Type B pancreatic cell (in vitro differentiated cells): ENCODE data around the gene LRP6. TPM values are rescaled to one million over a fixed set of nuclear protein-coding genes. Genes with fewer than 3 reads are reported as not detected.
A peak's percentile ranks its signal among the peaks of the same experiment; 100 is the strongest.

Experiments used
- DNase-seq: peaks from one replicate; pipeline ENCODE4 v3.0.0; 2021; ENCODE audit warnings: mixed read lengths; ENCODE audit not compliant: unreplicated experiment; ENCODE audit errors: extremely low spot score
- H3K27ac Mint-ChIP-seq: 2 replicates; pipeline ENCODE4 v1.8.0; 2021; ENCODE audit warnings: mild to moderate bottlenecking, mixed read lengths
- H3K27me3 Mint-ChIP-seq: 2 replicates; pipeline ENCODE4 v1.8.0; 2021; ENCODE audit warnings: mixed read lengths
- H3K36me3 Mint-ChIP-seq: 2 replicates; pipeline ENCODE4 v1.8.0; 2021; ENCODE audit warnings: mixed read lengths
- H3K4me1 Mint-ChIP-seq: one replicate; pipeline ENCODE4 v1.8.0; 2021; ENCODE audit warnings: mixed read lengths; ENCODE audit not compliant: unreplicated experiment
- H3K4me3 Mint-ChIP-seq: 2 replicates; pipeline ENCODE4 v1.8.0; 2021; ENCODE audit warnings: mild to moderate bottlenecking, mixed read lengths
- H3K9me3 Mint-ChIP-seq: 2 replicates; pipeline ENCODE4 v1.8.0; 2021; ENCODE audit warnings: mixed read lengths
- CTCF ChIP-seq: fragments of 200-600 bp; sonication (generic); conservative IDR thresholded peaks from 2 replicates; pipeline ENCODE4 v1.5.0; 2021; ENCODE audit warnings: antibody characterized with exemption, mild to moderate bottlenecking
- total RNA-seq: library from RNA; stranded (reverse); gene quantifications from 2 replicates; pipeline ENCODE4 v1.2.1, GENCODE V29; 2021; ENCODE audit warnings: low replicate concordance

The LRP6 gene
- total RNA-seq, 1 donor from 2014 or later = 57.7 TPM

- Mint-ChIP-seq H3K4me1 (no peaks in the 10 kb centered on the region), H3K27me3 (no peaks in the 10 kb centered on the region), H3K4me3 (no peak overlapping the region), H3K36me3 (peaks cover 5% of the 10 kb centered on the region), H3K9me3 (peaks cover 4% of the 10 kb centered on the region), H3K27ac (no peak overlapping the region)
- no peak for TF ChIP-seq CTCF
- no peak for DNase-seq
Observed at GRCh38 chr12:12282202-12282601, 15.4 kb upstream of the LRP6 start.

GRCh38 chr12:12281134-12281533 lies 14.3 kb upstream of the LRP6 start:
- Mint-ChIP-seq H3K9me3 (peaks cover 4% of the 10 kb centered on the region), H3K4me1 (no peaks in the 10 kb centered on the region), H3K27ac (no peak overlapping the region), H3K27me3 (no peaks in the 10 kb centered on the region), H3K36me3 (peaks cover 5% of the 10 kb centered on the region), H3K4me3 (no peak overlapping the region)
- DNase-seq = no peak
- TF ChIP-seq CTCF = no peak

GRCh38 chr12:12278899-12279298 lies 12.1 kb upstream of the LRP6 start:
- Mint-ChIP-seq H3K36me3 (peaks cover 8% of the 10 kb centered on the region), H3K27me3 (no peaks in the 10 kb centered on the region), H3K27ac (no peak overlapping the region), H3K4me1 (no peaks in the 10 kb centered on the region), H3K9me3 (peaks cover 8% of the 10 kb centered on the region), H3K4me3 (no peak overlapping the region)
- TF ChIP-seq CTCF = no peak
- DNase-seq = no peak

GRCh38 chr12:12275874-12276273 lies 9.0 kb upstream of the LRP6 start:
- TF ChIP-seq CTCF = no peak
- Mint-ChIP-seq H3K4me3 (no peak overlapping the region), H3K9me3 (peaks cover 8% of the 10 kb centered on the region), H3K4me1 (no peaks in the 10 kb centered on the region), H3K27ac (no peak overlapping the region), H3K36me3 (peaks cover 7% of the 10 kb centered on the region), H3K27me3 (no peaks in the 10 kb centered on the region)
- DNase-seq = no peak

GRCh38 chr12:12273291-12273957 lies 6.6 kb upstream of the LRP6 start:
- peak overlapping the region; percentile 13 for H3K27ac Mint-ChIP-seq
- no peak for TF ChIP-seq CTCF

More at GRCh38 chr12:12273291-12273957, 6.6 kb upstream of the LRP6 start:
- Mint-ChIP-seq H3K4me3 (no peak overlapping the region), H3K9me3 (peaks cover 8% of the 10 kb centered on the region), H3K36me3 (peaks cover 6% of the 10 kb centered on the region), H3K4me1 (no peaks in the 10 kb centered on the region), H3K27me3 (no peaks in the 10 kb centered on the region)
- no peak for DNase-seq
